ENCODE results near the gene VPS37D.
A peak's percentile ranks its signal among the peaks of the same experiment; 100 is the strongest.
"Not testable (repeated sequence)": the region's sequence is repeated elsewhere in the genome, so short reads cannot be mapped to it uniquely, and the experiment has no call there.

VPS37D gene, protein sequence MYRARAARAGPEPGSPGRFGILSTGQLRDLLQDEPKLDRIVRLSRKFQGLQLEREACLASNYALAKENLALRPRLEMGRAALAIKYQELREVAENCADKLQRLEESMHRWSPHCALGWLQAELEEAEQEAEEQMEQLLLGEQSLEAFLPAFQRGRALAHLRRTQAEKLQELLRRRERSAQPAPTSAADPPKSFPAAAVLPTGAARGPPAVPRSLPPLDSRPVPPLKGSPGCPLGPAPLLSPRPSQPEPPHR

DNA sequence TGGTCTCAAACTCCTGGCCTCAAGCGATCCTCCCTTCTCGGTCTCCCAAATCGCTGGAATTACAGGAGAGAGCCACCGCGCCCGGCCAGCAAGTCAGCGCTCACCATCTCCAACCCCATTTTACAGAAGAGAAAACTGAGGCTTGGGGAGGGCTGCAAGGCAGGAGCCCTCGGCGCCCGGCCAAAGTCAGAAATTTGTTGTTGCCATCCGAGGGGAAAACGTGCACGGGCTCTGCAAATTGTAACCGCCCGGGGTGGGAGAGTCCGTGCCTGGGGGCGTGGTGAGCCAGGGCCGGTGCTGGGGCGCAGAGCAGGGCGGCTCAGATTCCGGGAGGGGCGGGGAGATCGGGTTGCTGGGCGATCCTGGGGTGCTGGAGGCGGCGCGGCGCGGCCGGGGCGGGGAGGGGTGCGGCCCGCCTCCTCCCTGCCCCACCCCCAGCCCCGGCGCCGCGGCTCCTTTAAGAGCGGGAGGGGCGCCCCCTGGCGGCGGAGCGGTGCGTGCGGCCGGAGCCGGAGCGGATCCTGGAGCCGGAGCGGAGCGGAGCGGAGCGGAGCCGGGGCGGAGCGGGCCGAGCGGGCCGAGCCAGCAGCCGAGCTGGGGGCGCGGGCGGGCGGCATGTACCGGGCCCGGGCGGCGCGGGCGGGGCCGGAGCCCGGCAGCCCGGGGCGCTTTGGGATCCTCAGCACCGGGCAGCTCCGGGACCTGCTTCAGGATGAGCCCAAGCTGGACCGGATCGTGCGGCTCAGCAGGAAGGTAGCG is at the start of gene VPS37D:
VPS37D (plus strand) TSS at position 488 of the 759 bp plus-strand sequence; CDS start at position 616, 128 bp downstream.
- Mint-ChIP-seq H3K27ac (peak within 1 kb of the TSS; percentile 48), H3K36me3 (no peaks in the 10 kb centered on the region)
- ATAC-seq = peak; percentile 93

DNA sequence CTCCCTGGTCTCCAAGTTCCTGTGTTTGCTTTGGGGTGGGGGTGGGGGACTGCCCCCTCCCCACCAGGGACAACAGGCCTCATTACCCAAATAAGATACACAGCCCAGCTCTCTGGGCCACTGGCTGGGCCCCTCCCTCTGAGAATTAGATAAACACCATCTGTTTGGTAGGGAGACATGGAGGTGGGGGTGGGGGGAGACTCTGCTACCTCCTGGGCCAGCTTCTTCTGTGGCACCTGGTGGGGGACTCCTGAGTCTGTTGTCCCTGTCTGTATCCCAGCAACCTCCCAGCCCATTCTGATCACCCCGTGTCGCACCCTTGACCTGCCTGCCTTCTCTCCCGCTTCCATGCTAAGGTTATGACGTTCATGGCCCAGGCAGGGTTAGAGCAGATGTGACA is 49.1 kb upstream of the VPS37D start:
- DNase-seq (ENCODE audit: low spot score in 2 of 2) = no peak
- Mint-ChIP-seq H3K4me3 (no peak overlapping the region), H3K36me3 (no peaks in the 10 kb centered on the region), H3K4me1 (peaks cover 8% of the 10 kb centered on the region), H3K9me3 (no peaks in the 10 kb centered on the region), H3K27ac (no peak overlapping the region)
- no peak for ATAC-seq

More for the DNA sequence above, at the start of gene VPS37D:
- H3K4me3 Mint-ChIP-seq = peak within 1 kb of the TSS; percentile 67
- H3K4me1 Mint-ChIP-seq = peaks cover 13% of the 10 kb centered on the region
- peak; percentile 97 to 98 for DNase-seq (ENCODE audit: low spot score in 2 of 2)
- no peaks in the 10 kb centered on the region for H3K9me3 Mint-ChIP-seq

DNA sequence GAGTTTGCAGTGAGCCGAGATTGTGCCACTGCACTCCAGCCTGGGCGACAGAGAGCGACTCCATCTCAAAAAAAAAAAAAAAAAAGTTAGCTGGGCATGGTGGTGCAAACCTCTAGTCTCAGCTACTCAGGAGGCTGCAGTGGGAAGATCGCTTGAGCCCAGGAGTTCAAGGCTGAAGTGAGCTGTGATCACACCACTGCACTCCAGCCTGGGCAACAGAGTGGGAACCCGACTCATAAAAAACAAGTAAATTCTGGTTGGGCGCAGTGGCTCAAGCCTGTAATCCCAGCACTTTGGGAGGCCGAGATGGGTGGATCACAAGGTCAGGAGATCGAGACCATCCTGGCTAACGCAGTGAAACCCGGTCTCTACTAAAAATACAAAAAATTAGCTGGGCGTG is 48.2 kb upstream of the VPS37D start:
- H3K27ac Mint-ChIP-seq; H3K9me3 Mint-ChIP-seq; ATAC-seq; H3K4me3 Mint-ChIP-seq; DNase-seq (ENCODE audit: low spot score in 2 of 2); H3K36me3 Mint-ChIP-seq: not testable (repeated sequence)
- peaks cover 11% of the 10 kb centered on the region for H3K4me1 Mint-ChIP-seq

DNA sequence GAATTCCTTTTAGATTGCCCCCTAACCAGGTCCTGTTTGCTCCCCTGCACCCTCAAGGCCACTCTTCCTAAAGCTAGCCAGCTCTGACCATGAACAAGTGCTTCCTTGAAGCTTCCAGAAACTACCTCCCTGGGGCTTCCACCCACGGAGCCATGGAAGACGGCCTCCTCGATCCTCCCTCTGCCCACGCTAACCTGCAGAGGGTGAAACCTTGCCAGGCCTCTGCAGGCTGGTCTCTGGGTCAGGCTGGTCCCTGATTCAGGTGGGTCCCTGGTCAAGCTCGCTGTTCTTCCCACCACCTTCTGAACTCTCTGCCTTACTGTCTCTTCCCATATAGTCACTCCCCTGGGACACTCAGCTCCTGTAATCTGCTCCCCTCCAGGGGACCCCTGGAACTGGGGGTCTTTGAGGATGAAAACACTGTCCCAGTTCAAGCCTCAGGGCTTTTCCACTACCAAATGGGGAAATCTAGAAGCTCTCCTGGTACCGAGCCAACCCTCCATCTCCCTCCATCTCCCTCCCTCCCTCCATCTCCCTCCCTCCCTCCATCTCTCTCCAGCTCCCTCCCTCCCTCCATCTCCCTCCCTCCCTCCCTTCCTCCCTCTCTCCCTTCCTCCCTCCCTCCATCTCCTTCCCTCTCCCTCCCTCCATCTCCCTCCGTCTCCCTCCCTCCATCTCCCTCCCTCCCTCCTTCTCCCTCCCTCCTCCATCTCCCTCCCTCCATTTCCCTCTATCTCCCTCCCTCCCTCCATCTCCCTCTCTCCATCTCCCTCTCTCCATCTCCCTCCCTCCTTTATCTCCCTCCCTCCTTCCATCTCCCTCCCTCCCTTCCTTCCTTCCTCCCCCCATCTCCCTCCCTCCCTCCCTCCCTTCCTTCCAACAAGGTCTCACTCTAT is 46.2 kb upstream of the VPS37D start:
- Mint-ChIP-seq H3K36me3 (no peaks in the 10 kb centered on the region), H3K9me3 (no peaks in the 10 kb centered on the region), H3K4me1 (peaks cover 11% of the 10 kb centered on the region), H3K4me3 (no peak overlapping the region), H3K27ac (no peak overlapping the region)
- no peak for DNase-seq (ENCODE audit: low spot score in 2 of 2)
- no peak for ATAC-seq

DNA sequence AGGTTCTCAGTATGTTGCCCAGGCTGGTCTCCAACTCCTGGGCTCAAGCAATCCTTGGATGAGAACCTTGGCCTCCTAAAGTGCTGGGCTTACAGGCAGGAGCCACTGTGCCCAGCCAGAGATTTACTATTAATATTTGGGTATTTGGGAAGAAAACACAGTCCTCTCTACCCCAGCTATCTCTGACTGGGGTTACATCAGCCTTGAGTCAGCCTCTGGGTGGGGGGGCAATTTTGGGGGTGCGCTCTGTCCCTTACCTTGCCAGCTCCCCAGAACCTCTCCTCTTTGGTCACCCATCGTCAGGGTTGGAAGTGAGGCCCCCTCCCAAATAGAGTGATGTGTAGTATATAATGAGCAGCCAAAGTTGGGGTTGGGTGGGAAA is 45.1 kb upstream of the VPS37D start:
- Mint-ChIP-seq H3K4me3 (peak overlapping the region; percentile 36), H3K36me3 (no peaks in the 10 kb centered on the region)

DNA sequence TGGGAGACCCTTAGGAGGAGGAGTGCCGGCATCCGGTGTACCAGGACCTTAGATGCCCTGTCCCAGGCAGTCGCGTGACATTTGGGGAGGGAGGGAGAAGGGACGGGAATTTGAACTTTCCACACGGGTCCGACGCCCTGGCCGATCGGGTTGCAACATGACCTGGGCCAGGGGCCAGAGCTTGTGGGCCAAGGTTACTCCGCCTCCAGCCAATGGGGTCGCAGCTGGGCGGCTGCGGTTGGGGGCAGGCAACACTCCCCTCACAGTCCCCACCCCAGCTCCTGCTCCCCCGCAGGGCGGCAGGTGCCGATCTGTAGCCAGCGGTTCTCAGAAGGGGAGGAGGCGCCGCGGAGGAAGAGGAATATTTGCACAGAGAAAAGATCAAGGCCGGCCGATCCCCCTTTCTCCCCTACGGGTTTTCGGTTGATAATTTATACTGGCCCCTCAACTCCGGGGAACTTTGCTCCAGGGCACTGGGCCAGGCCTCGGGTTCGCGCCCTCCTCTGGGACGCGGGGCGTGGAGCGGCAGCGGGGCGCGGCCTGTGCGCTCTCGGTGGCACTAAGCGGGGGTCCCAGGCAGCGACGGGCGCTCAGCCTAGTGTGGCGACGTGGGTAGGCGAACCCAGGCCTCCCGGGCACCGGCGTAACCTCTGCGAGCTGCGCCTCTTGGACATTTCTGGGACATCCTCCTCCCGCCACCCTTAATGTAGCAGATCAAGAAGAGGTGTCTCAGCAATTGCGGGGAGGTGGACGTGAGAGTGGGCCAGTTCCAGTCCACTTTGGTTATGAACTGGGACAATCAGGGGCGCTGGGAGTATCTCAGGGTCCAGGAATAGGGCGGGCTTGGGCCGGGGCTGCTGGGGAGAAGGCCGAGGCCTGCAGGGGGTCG is 44.5 kb upstream of the VPS37D start:
- DNase-seq (ENCODE audit: low spot score in 2 of 2) (no peak), ATAC-seq (no peak)
- Mint-ChIP-seq H3K27ac (no peak overlapping the region), H3K4me3 (peak overlapping the region; percentile 36), H3K36me3 (no peaks in the 10 kb centered on the region), H3K4me1 (peaks cover 11% of the 10 kb centered on the region), H3K9me3 (no peaks in the 10 kb centered on the region)

More for the DNA sequence above, 45.1 kb upstream of the VPS37D start:
- H3K27ac Mint-ChIP-seq = no peak overlapping the region
- DNase-seq (ENCODE audit: low spot score in 2 of 2) (no peak), ATAC-seq (no peak)
- no peaks in the 10 kb centered on the region for H3K9me3 Mint-ChIP-seq
- peaks cover 11% of the 10 kb centered on the region for H3K4me1 Mint-ChIP-seq

DNA sequence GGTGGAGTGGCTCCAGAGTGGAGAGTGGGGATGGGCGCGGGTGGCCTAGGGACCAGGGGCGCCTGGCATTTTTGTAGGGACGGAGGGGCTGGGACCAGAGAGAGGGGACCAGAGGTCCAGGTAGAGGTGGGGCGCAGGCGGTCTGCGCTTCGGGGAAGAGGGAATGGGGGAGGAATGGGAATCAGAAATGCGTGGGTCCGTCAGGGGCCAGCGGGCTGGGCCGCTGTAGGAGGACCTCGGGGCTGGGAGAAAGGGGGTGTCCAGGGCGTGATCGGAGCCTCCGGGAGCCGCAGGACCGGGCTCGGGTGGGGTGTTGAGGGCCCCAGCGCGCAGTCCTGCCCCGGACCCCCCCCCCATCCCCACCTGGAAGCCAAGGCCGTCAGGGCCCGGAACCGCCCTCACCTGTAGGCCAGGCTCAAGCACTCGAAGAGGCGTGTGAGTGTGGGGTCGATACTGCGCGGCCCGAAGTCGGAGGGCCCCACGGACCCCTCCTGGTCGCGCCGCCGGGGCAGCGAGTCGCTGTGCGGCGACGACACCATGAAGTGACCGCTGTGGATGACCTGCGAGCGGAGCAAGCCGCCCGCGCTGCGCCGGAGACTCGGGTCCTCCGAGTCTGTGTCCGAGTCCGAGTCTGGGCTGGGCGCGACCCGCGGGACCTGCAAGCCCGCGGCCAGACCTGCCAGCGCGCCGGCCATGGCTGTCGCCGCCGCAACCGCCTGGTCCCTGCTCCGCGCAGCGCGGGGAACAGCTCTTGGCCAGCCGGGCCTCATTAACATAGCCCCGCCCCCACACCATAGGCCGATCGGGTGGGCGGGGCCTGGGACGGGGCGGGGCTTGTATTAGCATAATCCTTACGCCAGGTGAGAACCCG is 43.6 kb upstream of the VPS37D start, which contains the start of gene MLXIPL:
MLXIPL (minus strand) TSS at position 725 of the 871 bp plus-strand sequence; CDS start at position 695, 30 bp downstream.
- Mint-ChIP-seq H3K9me3 (no peaks in the 10 kb centered on the region), H3K27ac (no peak within 1 kb of the TSS), H3K36me3 (no peaks in the 10 kb centered on the region), H3K4me3 (peak within 1 kb of the TSS; percentile 36), H3K4me1 (peaks cover 11% of the 10 kb centered on the region)
- ATAC-seq (peak; percentile 74), DNase-seq (ENCODE audit: low spot score in 2 of 2) (peak in 1 of 2 donors; percentile 33)

DNA sequence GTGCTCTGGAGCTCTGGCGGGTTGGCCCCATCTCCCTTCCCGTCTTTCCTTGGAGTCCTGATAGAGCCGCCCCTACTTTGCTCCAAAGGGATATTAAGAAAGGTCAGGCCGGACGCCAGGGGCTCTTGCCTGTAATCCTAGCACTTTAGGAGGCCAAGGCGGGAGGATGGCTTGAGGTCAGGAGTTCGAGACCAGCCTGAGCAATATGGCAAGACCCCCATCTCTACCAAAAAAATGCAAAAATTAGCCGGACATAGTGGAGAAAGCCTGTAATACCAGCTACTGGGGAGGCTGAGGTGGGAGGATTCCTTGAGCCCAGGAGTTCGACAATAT is 43.0 kb upstream of the VPS37D start:
- no peak for DNase-seq (ENCODE audit: low spot score in 2 of 2)
- no peak for ATAC-seq
- H3K4me1 Mint-ChIP-seq = peaks cover 11% of the 10 kb centered on the region
- H3K27ac Mint-ChIP-seq = no peak overlapping the region
- peak overlapping the region; percentile 36 for H3K4me3 Mint-ChIP-seq
- H3K36me3 Mint-ChIP-seq = no peaks in the 10 kb centered on the region
- no peaks in the 10 kb centered on the region for H3K9me3 Mint-ChIP-seq

DNA sequence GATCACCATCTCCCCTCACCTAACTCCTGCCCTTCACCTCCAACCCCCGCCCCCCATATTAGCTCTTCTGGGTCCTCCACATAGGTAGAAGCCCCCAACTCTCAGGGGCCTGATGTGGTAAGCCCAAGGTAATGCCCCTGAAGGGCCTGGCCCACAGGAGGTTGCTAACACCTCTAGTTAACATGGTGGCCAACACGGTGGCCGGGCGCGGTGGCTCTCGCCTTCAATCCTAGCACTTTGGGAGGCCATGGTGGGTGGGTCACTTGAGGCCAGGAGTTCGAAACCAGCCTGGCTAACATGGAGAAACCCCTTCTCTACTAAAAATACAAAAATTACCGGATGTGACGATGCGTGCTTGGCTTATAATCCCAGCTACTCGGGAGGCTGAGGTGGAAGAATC is 42.4 kb upstream of the VPS37D start:
- ATAC-seq (no peak), DNase-seq (ENCODE audit: low spot score in 2 of 2) (no peak)
- peaks cover 11% of the 10 kb centered on the region for H3K4me1 Mint-ChIP-seq
- H3K9me3 Mint-ChIP-seq = no peaks in the 10 kb centered on the region
- H3K27ac Mint-ChIP-seq = no peak overlapping the region
- H3K4me3 Mint-ChIP-seq = no peak overlapping the region
- H3K36me3 Mint-ChIP-seq = no peaks in the 10 kb centered on the region

DNA sequence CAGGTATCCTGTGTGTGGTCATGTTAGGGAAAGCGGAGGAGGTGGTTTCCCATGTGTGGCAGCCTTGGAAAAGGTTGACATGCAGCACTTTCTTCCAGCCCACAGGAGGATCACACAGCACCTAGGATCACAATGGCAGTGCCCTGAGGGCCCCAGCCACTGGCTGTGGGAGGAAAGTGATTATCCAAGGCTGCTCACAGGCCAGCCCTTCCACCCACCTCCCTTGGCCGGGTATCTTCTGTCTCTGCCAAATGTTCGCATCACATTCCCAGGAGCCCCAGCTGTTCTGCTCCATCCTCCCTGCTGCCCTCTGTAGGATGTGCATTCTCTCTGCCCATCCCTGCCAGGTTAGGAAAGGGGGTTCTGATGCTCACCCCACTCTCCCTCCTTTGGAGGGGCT is 40.8 kb upstream of the VPS37D start:
- H3K36me3 Mint-ChIP-seq = no peaks in the 10 kb centered on the region
- peaks cover 11% of the 10 kb centered on the region for H3K4me1 Mint-ChIP-seq
- no peaks in the 10 kb centered on the region for H3K9me3 Mint-ChIP-seq
- H3K4me3 Mint-ChIP-seq = no peak overlapping the region
- H3K27ac Mint-ChIP-seq = peak overlapping the region; percentile 49
- DNase-seq (ENCODE audit: low spot score in 2 of 2) = no peak
- ATAC-seq = no peak

DNA sequence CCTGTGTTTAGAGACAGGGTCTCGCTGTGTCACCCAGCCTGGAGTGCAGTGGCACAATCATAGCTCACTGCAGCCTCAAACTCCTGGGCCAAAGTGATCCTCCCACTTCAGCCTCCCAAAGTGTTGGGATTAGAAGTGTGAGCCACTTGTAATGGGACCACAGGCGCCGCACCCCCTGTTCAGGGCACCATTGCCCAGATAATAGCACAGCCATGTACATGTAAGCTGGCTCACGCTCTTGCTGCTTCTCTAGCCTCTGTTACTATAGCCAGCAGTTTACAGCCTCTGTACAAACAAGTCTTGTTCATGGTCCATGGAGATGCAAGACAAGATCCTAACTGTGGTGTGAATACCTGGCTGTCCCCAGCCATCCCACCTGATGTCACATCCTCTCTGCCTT is 39.1 kb upstream of the VPS37D start:
- ATAC-seq (no peak), DNase-seq (ENCODE audit: low spot score in 2 of 2) (no peak)
- Mint-ChIP-seq H3K4me3 (no peak overlapping the region), H3K9me3 (no peaks in the 10 kb centered on the region), H3K27ac (no peak overlapping the region), H3K36me3 (no peaks in the 10 kb centered on the region), H3K4me1 (peaks cover 3% of the 10 kb centered on the region)

DNA sequence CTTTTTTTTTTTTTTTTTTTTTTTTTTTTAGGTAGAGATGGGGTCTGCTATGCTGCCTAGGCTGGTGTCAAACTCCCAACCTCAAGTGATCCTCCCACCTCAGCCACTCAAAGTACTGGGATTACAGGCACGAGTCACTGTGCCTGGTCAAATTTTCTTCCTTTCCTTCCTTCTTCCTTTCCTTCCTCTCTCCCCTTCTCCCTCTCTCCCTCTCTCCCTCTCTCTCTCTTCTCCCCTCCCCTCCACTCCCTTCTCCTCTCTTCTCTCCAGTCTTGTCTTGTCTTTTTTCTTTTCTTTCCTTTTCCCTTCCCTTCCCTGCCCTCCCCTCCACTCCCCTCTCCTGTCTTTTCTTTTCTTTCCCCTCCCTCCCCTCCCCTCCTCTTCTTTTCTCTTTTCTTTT is 36.1 kb upstream of the VPS37D start:
- Mint-ChIP-seq H3K27ac (no peak overlapping the region), H3K36me3 (no peaks in the 10 kb centered on the region)

DNA sequence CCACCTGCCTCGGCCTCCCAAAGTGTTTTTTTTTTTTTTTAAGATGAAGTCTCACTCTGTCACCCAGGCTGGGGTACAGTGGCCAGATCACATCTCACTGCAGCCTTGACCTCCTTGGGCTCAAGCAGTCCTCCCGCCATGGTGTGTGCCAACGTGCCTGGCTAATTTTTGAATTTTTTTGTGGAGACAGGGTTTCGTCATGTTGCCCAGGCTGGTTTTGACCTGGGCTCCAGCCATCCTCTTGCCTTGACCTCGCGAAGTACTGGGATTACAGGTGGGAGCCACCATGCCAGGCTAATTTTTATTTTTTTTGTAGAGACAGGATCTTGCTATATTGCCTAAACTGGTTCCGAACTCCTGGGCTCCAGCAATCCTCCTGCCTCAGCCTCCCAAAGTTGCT is 34.3 kb upstream of the VPS37D start:
- DNase-seq (ENCODE audit: low spot score in 2 of 2) = no peak
- H3K4me1 Mint-ChIP-seq = no peaks in the 10 kb centered on the region
- H3K36me3 Mint-ChIP-seq = no peaks in the 10 kb centered on the region
- no peak overlapping the region for H3K4me3 Mint-ChIP-seq
- H3K27ac Mint-ChIP-seq = no peak overlapping the region
- ATAC-seq = no peak
- no peaks in the 10 kb centered on the region for H3K9me3 Mint-ChIP-seq

More for the DNA sequence above, 36.1 kb upstream of the VPS37D start:
- no peak for DNase-seq (ENCODE audit: low spot score in 2 of 2)
- Mint-ChIP-seq H3K4me1 (no peaks in the 10 kb centered on the region), H3K9me3 (no peaks in the 10 kb centered on the region), H3K4me3 (no peak overlapping the region)
- ATAC-seq = no peak

DNA sequence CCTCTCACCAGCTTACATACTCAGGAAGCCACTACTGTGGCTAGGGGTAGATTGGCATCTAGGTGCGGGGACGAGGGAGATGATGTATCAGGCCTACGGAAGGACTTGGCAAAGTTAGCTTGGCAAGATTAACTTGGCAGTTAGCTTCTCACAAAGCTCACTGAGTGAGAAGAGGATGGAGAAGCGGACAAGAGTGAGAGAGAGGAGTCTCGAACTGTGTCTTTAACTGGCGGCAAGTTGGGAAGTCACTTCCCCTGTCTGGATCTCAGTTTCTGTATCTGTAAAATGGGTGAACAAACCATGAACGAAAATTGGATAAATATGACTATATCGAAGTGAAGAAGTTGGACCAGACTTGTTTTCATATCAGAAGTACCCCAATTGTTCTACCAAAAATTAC is 33.8 kb upstream of the VPS37D start:
- no peak for ATAC-seq
- H3K27ac Mint-ChIP-seq = no peak overlapping the region
- no peaks in the 10 kb centered on the region for H3K9me3 Mint-ChIP-seq
- H3K4me1 Mint-ChIP-seq = no peaks in the 10 kb centered on the region
- no peak for DNase-seq (ENCODE audit: low spot score in 2 of 2)
- no peaks in the 10 kb centered on the region for H3K36me3 Mint-ChIP-seq
- H3K4me3 Mint-ChIP-seq = no peak overlapping the region

Measured in stimulated activated effector memory CD8-positive, alpha-beta T cell treated with anti-CD3 and anti-CD28 coated beads, Interleukin-12 subunit alpha, Interleukin-12 subunit beta, amount 100 ng/mL, for 72 hours (primary cell).